ENCODE data around the gene CENPF.

- no peak for TF ChIP-seq CTCF (IDR thresholded peaks at IDR 0.05)
- TF ChIP-seq POLR2A (IDR thresholded peaks at IDR 0.05): no peak
Measured at GRCh38 chr1:214623430-214623829, 20.4 kb downstream of the CENPF start.

All from esophagus squamous epithelium (tissue), 4 donors.